Liver (tissue), 3 donors: Measurements from ENCODE around the gene ZNF652.

Experiments used
- GABPA ChIP-seq, 2 donors: IDR thresholded peaks in 1 of 2; conservative IDR thresholded peaks in 1 of 2; 2 replicates each; pipeline ENCODE4 v1.6.1; 2016; ENCODE audit warnings: antibody characterized with exemption in 2 of 2, mild to moderate bottlenecking in 1 of 2, moderate library complexity in 1 of 2
- JUND ChIP-seq, 2 donors: IDR thresholded peaks; 2 replicates each; pipeline ENCODE4 v1.6.1; 2016; ENCODE audit warnings: antibody characterized with exemption in 2 of 2
- MAX ChIP-seq: IDR thresholded peaks from 2 replicates; pipeline ENCODE4 v1.6.1; 2016; ENCODE audit warnings: antibody characterized with exemption
- RXRA ChIP-seq, 2 donors: IDR thresholded peaks; 2 replicates each; pipeline ENCODE4 v1.6.1; 2017 to 2018; ENCODE audit warnings: antibody characterized with exemption in 2 of 2, mild to moderate bottlenecking in 1 of 2
- TF ChIP-seq, protein P1 (sequence below): fragments of 150-350 bp; IDR thresholded peaks from 2 replicates; pipeline ENCODE4 v1.5.1; 2017; ENCODE audit warnings: improper control_type of control experiment, low read depth, low read length; ENCODE audit not compliant: missing input control
- donor health status: healthy.
- donor health status: healthy.

- no peak for TF ChIP-seq MAX
- TF ChIP-seq, protein P1, sequence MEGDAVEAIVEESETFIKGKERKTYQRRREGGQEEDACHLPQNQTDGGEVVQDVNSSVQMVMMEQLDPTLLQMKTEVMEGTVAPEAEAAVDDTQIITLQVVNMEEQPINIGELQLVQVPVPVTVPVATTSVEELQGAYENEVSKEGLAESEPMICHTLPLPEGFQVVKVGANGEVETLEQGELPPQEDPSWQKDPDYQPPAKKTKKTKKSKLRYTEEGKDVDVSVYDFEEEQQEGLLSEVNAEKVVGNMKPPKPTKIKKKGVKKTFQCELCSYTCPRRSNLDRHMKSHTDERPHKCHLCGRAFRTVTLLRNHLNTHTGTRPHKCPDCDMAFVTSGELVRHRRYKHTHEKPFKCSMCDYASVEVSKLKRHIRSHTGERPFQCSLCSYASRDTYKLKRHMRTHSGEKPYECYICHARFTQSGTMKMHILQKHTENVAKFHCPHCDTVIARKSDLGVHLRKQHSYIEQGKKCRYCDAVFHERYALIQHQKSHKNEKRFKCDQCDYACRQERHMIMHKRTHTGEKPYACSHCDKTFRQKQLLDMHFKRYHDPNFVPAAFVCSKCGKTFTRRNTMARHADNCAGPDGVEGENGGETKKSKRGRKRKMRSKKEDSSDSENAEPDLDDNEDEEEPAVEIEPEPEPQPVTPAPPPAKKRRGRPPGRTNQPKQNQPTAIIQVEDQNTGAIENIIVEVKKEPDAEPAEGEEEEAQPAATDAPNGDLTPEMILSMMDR, result no peak
- no peak for TF ChIP-seq RXRA (IDR thresholded peaks at IDR 0.05)
- TF ChIP-seq JUND (IDR thresholded peaks at IDR 0.05), result no peak
- no peak for TF ChIP-seq GABPA (IDR thresholded peaks at IDR 0.05 in 1 of 2, conservative IDR thresholded peaks at IDR 0.05 in 1 of 2)
These were observed 26.2 kb upstream of the ZNF652 start for GRCh38 chr17:49388290-49388640.
